RCC 7860 (cell line): Measurements from ENCODE around the gene BZW2.
A peak's percentile ranks its signal among the peaks of the same experiment; 100 is the strongest.

ENCODE experiments used
- DNase-seq: peaks from one replicate; pipeline ENCODE4 v3.0.0-alpha.2; 2015; ENCODE audit warnings: low spot score
- FAIRE-seq: peaks from 2 replicates; lab custom pipeline; 2012; peaks lifted over from hg19 to GRCh38; lab: Jason Lieb, UNC

Gene BZW2

GRCh38 chr7:16711730-16712129 lies 65.7 kb downstream of the BZW2 start:
- FAIRE-seq = peak; percentile 95
- peak; percentile 72 for DNase-seq

DNA sequence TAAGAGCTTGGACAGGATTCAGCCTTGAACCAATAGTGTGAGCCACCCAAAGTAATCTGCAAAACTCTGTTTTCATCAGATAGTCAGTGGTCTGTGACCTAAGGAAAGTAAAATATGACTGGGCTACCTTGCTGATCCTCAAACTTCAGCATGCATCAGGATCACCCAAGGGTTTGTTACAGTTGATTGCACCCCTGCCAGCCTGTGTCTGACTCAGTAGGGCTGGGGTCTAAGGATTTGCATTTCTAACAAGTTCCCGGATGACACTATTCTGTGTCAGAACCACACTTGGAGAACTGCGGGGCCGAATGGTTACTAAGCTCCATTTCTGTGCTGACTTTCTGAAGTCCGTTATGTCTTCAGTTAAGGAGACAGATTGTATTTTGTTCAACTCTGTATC lies 66.9 kb downstream of the BZW2 start:
- FAIRE-seq (peak; percentile 99), DNase-seq (peak; percentile 99)

DNA sequence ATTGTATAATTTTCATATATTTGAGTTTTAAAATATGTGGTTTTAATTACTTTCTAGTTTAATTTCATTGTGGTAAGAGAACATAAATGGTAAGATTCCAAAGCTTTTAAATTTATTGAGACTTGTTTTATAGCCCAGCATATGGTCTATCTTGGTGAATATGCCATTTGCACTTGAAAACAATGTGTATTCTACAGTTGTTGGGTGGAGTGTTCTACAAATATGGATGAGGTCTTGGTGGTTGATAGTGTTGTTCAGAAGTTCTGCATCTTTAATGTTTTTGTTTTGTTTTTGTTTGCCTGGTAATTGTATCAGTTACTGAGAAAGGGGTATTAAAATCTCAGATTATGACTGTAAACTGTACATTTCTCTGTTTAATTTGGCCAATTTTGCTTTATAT lies 69.9 kb downstream of the BZW2 start:
- no peak for FAIRE-seq
- no peak for DNase-seq

DNA sequence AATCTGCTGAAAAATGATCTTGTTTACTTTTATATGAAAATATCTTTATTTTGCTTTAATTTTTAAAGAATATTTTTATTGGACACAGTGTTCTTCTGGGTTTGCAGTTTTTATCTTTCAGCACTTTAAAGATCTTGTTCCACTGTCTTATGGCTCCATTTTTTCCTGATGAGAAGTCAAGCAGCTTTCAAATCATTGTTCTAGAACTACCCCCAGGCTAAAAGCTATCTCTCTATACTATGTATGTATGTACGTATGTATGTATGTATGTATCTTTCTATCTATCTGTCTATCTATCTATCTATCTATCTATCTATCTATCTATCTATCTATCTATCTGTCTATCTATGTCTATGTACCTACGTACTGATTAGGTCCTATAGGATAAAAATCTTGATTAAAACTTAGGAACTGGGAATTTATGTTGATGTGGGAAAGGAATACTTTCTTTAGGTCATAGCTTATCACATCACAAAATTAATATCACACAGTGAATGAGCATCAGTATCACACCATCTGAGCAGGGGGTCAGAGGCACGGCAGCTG lies 72.2 kb downstream of the BZW2 start:
- FAIRE-seq (peak; percentile 51), DNase-seq (no peak)

DNA sequence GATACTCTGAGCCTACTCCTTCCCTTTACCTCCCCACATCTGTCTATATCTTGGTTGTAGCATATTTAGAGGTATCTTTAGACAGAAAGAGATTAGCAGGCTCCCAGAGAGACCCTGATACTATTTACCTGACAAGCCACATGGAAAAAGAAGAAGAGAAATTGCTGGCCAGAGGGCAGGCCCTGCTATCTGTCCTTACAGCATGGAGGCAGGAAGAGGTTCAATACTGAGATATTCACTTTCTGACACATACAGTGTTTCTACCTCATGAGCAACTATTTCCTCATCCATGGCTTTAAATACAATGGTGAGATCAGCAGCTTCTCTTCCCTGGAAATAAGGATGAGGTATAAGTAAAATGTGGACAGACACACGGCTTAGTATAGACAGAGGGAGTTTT lies 73.7 kb downstream of the BZW2 start:
- DNase-seq = no peak
- no peak for FAIRE-seq

DNA sequence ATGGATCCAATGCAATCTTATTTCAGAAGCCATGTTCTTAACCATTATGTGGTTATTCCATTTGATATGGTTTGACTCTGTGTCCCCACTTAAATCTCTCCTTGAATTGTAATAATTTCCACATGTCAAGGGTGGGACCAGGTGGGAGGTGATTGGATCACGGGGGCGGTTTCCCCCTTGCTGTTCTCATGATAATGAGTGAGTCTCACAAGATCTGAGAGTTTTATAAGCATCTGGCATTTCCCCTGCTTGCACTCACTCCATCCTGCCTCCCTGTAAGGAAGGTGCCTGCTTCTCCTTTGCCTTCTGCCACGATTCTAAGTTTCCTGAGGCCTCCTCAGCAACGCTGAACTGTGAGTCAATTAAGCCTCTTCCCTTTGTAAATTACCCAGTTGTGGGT lies 75.6 kb downstream of the BZW2 start:
- no peak for DNase-seq
- FAIRE-seq = no peak

GRCh38 chr7:16724344-16724743 lies 78.4 kb downstream of the BZW2 start:
- DNase-seq (no peak), FAIRE-seq (no peak)

DNA sequence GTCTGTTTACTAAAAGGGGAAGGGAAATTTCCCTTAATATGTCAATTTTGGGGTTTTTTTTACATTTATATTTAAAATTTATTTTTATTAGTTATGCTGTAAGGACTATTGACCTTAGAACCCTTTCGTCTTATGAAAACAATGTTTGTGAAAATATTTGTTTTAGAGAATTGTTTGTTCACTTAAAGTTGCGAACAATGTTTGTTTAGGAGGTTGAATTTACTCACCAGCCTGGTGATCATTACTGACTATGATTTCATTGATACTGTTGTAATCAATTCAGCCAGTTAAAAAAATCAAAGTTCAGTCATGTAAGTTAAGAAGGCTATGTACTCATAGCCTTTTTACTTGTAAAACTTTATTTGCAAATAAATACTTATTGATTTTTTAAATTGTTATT lies 80.2 kb downstream of the BZW2 start:
- no peak for DNase-seq
- FAIRE-seq = no peak

DNA sequence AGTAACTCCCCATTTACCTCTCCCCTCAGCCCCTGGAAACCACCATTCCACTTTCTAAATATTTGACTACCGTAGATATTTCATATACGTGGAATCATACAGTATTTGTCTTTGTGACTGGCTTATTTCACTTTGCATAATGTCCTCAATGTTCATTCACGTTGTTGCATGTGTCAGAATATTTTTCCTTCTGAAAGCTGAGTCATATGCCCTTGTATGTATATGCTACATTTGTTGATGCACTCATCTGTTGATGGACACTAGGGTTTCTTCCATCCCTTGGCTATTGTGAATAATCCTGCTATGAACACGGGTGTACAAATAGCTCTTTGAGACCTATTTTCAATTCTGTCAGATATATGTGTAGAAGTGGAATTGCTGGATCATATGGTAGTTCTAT lies 81.8 kb downstream of the BZW2 start:
- FAIRE-seq (no peak), DNase-seq (no peak)

GRCh38 chr7:16728811-16729210 lies 82.8 kb downstream of the BZW2 start:
- FAIRE-seq (no peak), DNase-seq (peak; percentile 26)

GRCh38 chr7:16729541-16729940 lies 83.6 kb downstream of the BZW2 start:
- FAIRE-seq (no peak), DNase-seq (no peak)

- DNase-seq (no peak), FAIRE-seq (no peak)
These were observed 85.0 kb downstream of the BZW2 start for GRCh38 chr7:16730937-16731336.

DNA sequence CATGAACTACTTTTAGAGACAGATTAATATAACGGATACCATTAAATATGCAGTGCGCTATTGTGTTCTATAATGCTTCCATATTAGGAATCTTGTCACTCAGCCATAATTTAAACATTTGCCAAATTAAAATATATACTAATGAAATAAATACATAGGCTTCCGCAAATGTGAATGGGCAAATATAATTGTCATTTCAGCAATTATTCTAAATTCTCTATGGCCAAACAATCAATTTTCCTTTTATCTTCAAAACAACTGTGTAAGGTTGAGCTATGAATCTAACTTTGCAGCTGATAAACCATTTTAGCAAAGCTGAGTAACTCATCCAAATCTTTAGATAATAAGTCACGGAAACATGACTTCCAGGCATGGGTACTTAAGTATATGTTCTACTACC lies 86.8 kb downstream of the BZW2 start:
- DNase-seq (no peak), FAIRE-seq (no peak)

DNA sequence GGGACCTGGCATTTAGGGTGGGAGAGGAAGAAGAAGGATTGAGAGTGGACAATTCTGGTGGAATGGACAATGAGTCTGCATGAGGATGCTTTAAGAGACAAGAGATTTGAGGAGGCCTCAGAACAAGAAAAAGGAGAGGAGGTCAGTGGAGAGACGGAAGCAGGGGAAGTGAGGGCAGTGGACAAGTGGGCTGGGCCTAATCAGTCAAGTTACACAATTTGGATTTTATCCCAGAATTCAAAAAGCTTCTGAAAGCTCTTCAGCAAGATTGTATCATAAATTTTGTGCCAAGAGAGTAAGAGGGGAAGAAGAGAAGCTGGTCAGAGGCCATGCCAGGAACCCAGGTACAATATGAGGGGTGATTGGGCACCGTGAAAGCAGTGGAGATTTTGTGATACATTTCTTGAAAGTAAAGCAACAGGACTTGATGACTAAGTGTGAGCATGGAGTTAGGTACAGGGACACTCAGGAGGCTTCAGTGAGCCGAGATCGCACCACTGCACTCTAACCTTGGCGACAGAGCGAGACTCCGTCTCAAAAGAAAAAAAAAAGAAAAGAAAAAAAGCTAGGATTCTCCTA lies 88.3 kb downstream of the BZW2 start:
- DNase-seq (no peak), FAIRE-seq (no peak)

DNA sequence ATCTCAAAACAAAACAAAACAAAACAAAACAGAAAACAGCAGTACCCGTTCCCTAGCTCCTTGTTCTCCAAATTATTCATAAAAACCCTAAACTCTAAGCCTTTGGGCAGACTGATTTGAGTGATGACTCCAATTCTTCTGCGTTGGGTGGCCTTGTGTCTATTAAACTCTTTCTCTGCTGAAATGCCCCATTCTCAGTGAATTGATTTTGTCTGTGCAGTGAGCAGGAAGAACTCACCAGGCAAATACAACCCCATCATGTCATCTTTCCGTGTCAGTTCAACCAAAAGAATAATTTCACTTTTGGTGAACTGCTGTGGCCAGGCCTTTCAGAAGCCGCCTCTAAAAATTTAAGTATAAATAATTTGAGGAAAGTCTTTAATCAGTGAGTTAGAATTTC lies 89.0 kb downstream of the BZW2 start:
- DNase-seq = no peak
- no peak for FAIRE-seq

DNA sequence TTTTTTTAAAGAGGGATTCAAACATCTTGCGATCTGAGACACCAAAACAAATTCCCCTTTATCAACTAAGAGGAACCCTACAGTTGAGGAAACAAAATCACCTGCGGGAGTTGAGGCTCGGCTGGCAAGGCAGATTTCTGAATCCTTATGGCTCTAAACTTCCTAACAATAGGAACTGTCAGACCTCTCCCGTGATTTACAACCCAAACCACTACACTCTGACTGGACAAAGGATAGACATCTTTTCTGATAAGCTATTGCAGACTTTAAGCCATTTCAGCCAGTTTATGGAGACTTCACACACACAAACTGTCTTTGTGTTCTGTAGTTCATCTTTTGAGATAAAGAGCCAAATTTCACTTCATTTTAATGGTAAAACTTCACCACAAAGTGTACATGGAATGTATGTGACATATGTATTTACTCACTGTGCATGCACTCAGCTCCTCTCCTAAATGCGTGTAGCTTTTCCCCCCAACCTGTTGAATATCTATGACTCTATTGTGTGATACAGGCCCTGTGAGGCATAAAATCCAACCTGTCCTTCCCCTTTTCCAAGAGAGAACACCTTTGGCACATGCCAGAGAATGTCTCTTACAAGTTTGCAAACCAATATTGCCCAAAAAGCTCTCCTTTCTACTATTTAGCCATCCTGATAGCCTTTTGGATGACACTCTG lies 92.2 kb downstream of the BZW2 start:
- FAIRE-seq (no peak), DNase-seq (no peak)

DNA sequence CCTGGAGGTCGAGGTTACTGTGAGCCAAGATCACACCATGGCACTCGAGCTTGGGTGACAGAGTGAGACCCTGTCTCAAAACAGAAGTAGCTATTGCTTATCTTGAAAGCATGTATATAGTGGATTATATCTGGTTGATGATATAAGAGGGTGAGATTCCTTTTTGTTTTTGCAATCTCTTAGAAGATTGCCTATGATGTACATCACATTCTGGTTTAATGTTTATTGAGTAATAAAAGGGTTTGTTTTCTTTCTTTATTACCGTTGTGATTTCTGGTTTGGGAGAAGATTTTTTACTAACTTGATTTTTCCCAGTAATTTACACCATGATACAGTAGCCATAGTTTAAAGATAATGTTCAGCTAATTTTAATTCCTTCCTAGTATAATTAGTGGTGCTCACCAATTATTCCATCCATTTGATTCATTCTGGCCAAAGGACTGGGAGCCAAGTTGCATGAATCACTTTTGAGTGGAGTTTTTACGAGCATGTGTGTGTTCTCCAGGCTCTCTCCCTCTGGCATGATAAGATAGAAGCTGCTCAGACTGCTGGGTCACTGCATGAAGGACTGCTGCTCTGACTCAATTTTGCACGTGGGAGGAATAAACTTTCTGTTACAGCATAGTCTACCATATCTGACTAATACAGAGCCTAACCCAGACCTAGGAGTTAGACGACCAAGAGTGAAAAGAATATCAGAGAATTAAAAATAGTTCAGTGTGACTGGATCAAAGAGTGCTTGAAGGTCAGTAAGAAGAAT lies 94.1 kb downstream of the BZW2 start:
- peak; percentile 96 for FAIRE-seq
- peak; percentile 93 for DNase-seq

GRCh38 chr7:16740623-16740953 lies 94.6 kb downstream of the BZW2 start:
- no peak for FAIRE-seq
- no peak for DNase-seq

GRCh38 chr7:16740996-16741395 lies 95.0 kb downstream of the BZW2 start:
- DNase-seq = no peak
- FAIRE-seq = no peak

GRCh38 chr7:16741676-16742075 lies 95.7 kb downstream of the BZW2 start:
- FAIRE-seq = no peak

DNA sequence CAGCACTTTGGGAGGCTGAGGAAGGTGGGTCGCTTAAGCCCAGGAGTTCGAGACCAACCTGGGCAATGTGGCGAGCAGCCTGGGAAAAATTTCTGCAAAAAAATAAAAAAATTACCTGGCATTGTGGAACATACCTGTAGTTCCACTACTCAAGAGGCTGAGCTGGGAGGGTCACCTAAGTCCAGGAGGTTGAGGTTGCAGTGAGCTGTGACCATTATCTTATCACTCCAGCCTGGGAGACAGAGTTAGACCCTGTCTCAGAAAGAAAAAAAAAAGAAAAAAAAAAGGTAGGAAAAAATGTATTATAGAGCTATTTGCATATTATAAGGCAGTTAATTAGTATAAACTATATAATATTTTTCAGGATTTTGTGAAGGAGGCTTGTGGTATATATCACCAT lies 96.6 kb downstream of the BZW2 start:
- no peak for DNase-seq
- no peak for FAIRE-seq

More at GRCh38 chr7:16741676-16742075, 95.7 kb downstream of the BZW2 start:
- DNase-seq = peak; percentile 25

- DNase-seq (no peak), FAIRE-seq (no peak)
These were observed 97.3 kb downstream of the BZW2 start for GRCh38 chr7:16743236-16743635.
